Measurements from ENCODE around the gene ADAMTS2.

DNA sequence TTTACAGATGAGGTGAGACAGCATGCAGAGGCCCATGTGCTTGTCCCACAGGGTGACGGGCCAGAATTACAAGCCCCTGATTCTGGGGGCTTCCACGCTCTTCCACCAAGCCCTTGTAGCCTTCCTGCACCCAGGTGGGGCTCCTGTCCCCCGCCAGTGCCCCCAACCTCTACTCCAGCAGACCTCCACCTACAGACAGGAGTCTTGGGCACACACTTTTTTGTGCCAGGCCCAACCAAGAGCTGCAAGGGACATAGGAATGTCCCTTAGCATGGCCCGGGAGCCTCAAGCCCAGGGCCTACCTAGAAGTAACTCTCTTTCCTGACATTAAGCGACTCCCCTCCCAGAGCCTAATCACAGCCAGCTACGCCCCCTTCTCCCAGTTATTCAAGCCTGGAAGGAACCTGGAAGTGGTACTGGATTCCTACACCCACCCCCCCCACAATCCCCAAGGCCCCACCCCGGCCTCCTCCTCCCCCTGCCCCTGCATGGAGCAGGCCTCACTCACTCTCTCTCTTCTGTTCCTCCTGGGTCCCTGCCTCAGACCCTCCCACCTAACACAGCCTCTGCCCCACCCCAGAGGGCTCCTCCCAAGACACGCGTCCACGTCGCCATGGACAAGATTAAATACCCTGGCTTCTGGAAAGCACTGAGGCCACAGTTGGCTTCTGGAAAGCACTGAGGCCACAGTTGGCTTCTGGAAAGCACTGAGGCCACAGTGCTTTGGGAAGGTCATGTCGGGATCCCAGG, 30.5 kb downstream of the ADAMTS2 start:
- TF ChIP-seq YY1 (IDR thresholded peaks at IDR 0.05; ENCODE audit: low read depth) (no peak), TAF1 (IDR thresholded peaks at IDR 0.05; ENCODE audit: low read depth) (no peak), TCF12 (IDR thresholded peaks at IDR 0.05; ENCODE audit: low read depth) (no peak), EGR1 (IDR thresholded peaks at IDR 0.05) (no peak), EP300 (IDR thresholded peaks at IDR 0.05; ENCODE audit: borderline replicate concordance) (no peak), CREB1 (IDR thresholded peaks at IDR 0.05; ENCODE audit: low read depth) (no peak), FOXM1 (IDR thresholded peaks at IDR 0.05; ENCODE audit: borderline replicate concordance, low read depth) (no peak)
- TF ChIP-seq, protein P1, sequence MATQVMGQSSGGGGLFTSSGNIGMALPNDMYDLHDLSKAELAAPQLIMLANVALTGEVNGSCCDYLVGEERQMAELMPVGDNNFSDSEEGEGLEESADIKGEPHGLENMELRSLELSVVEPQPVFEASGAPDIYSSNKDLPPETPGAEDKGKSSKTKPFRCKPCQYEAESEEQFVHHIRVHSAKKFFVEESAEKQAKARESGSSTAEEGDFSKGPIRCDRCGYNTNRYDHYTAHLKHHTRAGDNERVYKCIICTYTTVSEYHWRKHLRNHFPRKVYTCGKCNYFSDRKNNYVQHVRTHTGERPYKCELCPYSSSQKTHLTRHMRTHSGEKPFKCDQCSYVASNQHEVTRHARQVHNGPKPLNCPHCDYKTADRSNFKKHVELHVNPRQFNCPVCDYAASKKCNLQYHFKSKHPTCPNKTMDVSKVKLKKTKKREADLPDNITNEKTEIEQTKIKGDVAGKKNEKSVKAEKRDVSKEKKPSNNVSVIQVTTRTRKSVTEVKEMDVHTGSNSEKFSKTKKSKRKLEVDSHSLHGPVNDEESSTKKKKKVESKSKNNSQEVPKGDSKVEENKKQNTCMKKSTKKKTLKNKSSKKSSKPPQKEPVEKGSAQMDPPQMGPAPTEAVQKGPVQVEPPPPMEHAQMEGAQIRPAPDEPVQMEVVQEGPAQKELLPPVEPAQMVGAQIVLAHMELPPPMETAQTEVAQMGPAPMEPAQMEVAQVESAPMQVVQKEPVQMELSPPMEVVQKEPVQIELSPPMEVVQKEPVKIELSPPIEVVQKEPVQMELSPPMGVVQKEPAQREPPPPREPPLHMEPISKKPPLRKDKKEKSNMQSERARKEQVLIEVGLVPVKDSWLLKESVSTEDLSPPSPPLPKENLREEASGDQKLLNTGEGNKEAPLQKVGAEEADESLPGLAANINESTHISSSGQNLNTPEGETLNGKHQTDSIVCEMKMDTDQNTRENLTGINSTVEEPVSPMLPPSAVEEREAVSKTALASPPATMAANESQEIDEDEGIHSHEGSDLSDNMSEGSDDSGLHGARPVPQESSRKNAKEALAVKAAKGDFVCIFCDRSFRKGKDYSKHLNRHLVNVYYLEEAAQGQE (IDR thresholded peaks at IDR 0.05; ENCODE audit: low read depth): no peak
- TF ChIP-seq, protein P2, sequence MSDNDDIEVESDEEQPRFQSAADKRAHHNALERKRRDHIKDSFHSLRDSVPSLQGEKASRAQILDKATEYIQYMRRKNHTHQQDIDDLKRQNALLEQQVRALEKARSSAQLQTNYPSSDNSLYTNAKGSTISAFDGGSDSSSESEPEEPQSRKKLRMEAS (IDR thresholded peaks at IDR 0.05): no peak
- TF ChIP-seq, protein P3, sequence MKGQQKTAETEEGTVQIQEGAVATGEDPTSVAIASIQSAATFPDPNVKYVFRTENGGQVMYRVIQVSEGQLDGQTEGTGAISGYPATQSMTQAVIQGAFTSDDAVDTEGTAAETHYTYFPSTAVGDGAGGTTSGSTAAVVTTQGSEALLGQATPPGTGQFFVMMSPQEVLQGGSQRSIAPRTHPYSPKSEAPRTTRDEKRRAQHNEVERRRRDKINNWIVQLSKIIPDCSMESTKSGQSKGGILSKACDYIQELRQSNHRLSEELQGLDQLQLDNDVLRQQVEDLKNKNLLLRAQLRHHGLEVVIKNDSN (IDR thresholded peaks at IDR 0.05): no peak
